Bronchial epithelial cell (primary cell): Measurements from ENCODE around the gene CALD1. TPM values are rescaled to one million over a fixed set of nuclear protein-coding genes. Genes with fewer than 3 reads are reported as not detected.
A peak's percentile ranks its signal among the peaks of the same experiment; 100 is the strongest.

Source experiments
- DNase-seq: peaks from one replicate; pipeline ENCODE4 v3.0.0-alpha.2; 2010; ENCODE audit warnings: low read depth
- FAIRE-seq: peaks from 2 replicates; lab custom pipeline; 2011; peaks lifted over from hg19 to GRCh38; lab: Jason Lieb, UNC
- H3K27me3 ChIP-seq: 2 replicates; pipeline ENCODE4 v1.5.1; 2011; ENCODE audit warnings: low read length; ENCODE audit not compliant: control insufficient read depth, insufficient read depth
- H3K36me3 ChIP-seq: 2 replicates; pipeline ENCODE4 v1.5.1; 2011; ENCODE audit warnings: low read length; ENCODE audit not compliant: control insufficient read depth, insufficient read depth
- H3K4me3 ChIP-seq: 2 replicates; pipeline ENCODE4 v1.5.1; 2011; ENCODE audit warnings: mild to moderate bottlenecking, low read depth, low read length, control low read depth
- CTCF ChIP-seq: IDR thresholded peaks from 2 replicates; pipeline ENCODE4 v1.5.1; 2011; ENCODE audit warnings: mild to moderate bottlenecking, moderate library complexity, low read length, control low read depth, inconsistent platforms; ENCODE audit not compliant: insufficient read depth, severe bottlenecking
- total RNA-seq: library from RNA; depleted of rRNA; stranded (reverse); fragments of >200 nt; gene quantifications from 2 replicates; pipeline ENCODE4 v1.2.1, GENCODE V29; 2014

The CALD1 gene
- total RNA-seq, 1 donor from 2014 or later, result 71.3 TPM

DNA sequence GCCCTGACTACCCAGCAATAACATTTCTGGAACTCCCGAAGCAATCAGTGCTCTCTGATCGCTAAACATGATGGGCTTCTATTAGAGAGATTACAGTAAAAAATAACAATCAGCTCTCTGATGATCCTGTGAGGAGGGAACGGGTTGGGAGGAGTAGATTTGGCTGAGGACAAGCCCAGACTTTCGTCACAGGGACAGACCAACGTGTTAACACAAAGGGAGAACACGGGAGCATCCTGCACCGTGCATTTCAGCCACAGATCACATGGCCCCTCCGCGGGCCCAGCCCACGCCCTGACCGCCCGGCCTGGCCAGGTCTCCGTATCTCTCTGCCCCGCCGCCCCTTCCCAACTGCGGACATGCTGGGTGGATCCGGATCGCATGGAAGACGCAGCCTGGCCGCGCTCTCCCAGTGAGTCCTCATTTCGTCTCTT, 111.8 kb downstream of the CALD1 start:
- DNase-seq, result peak; percentile 93
- Histone ChIP-seq H3K36me3 (no peaks in the 10 kb centered on the region), H3K27me3 (no peaks in the 10 kb centered on the region), H3K4me3 (peak overlapping the region; percentile 67)
- TF ChIP-seq CTCF, result no peak
- FAIRE-seq, result no peak

- Histone ChIP-seq H3K4me3 (peak overlapping the region; percentile 67), H3K36me3 (peaks cover 3% of the 10 kb centered on the region), H3K27me3 (no peaks in the 10 kb centered on the region)
- DNase-seq (peak; percentile 30), FAIRE-seq (no peak)
- no peak for TF ChIP-seq CTCF
Measured at GRCh38 chr7:134891696-134892678, 112.6 kb downstream of the CALD1 start.

DNA sequence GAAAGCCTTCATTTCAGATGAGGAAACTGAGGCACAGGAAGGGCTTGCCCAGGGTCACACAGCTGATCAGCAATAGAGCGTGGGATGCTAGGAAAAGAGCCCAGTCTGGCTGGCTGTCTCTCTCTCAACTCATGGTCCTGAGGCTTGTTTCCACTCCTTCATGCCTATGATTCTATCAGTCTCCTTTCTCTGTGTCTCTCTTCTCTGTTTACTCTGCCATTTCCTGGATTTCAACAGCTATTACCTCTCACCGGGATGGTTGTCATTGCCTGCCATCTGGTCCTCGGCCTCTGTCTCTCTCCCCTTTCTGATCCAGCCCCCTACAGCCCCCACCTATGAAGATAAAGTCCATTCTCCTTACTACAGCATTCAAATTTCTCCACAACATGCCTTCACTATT, 113.5 kb downstream of the CALD1 start:
- Histone ChIP-seq H3K4me3 (peak overlapping the region; percentile 4), H3K36me3 (peaks cover 3% of the 10 kb centered on the region), H3K27me3 (no peaks in the 10 kb centered on the region)
- no peak for DNase-seq
- TF ChIP-seq CTCF, result no peak
- FAIRE-seq, result no peak

DNA sequence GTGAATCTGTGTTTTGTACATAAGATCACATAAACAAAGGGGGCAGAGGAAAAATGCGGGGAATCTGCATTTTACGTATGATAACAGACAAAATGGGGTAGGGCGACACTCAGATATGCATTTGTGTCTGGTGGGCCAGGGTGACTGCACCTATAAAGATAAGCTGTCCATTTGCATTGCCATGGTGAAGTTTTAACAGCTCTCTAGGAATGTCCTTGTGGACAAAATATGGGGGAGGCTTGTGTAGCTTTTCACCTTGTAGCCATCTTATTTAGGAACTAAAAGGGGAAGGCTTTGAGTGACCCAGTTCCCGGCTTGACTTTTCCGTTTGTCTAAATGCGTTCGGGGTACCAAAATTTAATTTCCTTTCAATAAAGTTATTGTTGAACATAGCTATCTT, 114.5 kb downstream of the CALD1 start:
- H3K27me3 ChIP-seq, result no peaks in the 10 kb centered on the region
- no peak for TF ChIP-seq CTCF
- no peak overlapping the region for H3K4me3 ChIP-seq
- H3K36me3 ChIP-seq, result peaks cover 3% of the 10 kb centered on the region
- no peak for FAIRE-seq
- no peak for DNase-seq

DNA sequence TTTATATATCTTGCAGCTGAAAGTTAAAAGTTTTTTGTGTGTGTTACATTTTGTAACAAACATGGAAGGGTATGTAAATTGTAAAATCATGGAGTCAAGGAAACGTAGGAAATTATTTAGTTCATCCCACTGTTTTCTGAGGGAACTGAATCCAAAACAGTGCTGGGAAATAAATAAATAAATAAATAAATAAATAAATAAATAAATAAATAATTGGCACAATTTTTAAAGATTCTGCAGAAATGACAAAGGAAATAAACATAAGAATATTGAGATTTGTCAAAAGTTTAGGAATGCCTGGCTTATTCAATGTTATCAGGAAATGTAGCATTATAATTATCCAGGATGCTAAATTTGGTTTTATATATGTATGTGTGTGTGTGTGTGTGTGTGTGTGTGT, 115.5 kb downstream of the CALD1 start:
- no peak overlapping the region for H3K4me3 ChIP-seq
- H3K27me3 ChIP-seq, result no peaks in the 10 kb centered on the region
- FAIRE-seq (no peak), DNase-seq (no peak)
- TF ChIP-seq CTCF, result no peak
- peaks cover 3% of the 10 kb centered on the region for H3K36me3 ChIP-seq

DNA sequence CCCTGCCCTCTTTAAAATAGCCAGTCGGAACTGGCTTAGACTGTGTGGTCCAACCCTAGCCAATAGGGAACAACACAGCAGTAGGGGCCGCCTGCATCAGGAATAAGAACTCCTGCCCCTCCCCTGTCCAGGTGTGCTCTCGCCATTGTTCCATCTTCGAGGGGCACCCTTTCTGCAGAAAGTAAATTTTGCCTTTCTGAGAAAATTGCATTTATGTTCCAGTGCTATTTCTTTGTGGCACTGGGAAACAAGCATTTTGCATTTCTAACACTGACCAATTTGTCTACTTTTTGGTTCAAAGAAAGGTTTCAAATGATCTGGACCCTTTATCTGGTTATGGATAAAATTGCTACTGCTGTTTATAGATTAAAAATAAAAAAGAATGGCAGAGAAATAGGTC, 116.6 kb downstream of the CALD1 start:
- no peak for FAIRE-seq
- DNase-seq, result no peak
- no peak overlapping the region for H3K4me3 ChIP-seq
- no peak for TF ChIP-seq CTCF
- H3K27me3 ChIP-seq, result no peaks in the 10 kb centered on the region
- peaks cover 3% of the 10 kb centered on the region for H3K36me3 ChIP-seq
